Mesothelial cell of epicardium (in vitro differentiated cells): ENCODE measurements around the gene MLEC. TPM values are rescaled to one million over a fixed set of nuclear protein-coding genes. Genes with fewer than 3 reads are reported as not detected.

Experiments
- DNase-seq, 2 experiments: peaks; one replicate each; pipeline ENCODE4 v3.0.0; 2021; ENCODE audit warnings: low spot score in 2 of 2; ENCODE audit not compliant: unreplicated experiment in 2 of 2
- H3K27ac Mint-ChIP-seq: 2 replicates; pipeline ENCODE4 v1.8.0; 2021; ENCODE audit warnings: mixed read lengths
- H3K27me3 Mint-ChIP-seq: 2 replicates; pipeline ENCODE4 v1.8.0; 2021; ENCODE audit warnings: low read depth, mixed read lengths
- H3K36me3 Mint-ChIP-seq: 2 replicates; pipeline ENCODE4 v1.8.0; 2021; ENCODE audit warnings: mixed read lengths
- H3K4me1 Mint-ChIP-seq: 2 replicates; pipeline ENCODE4 v1.8.0; 2021; ENCODE audit warnings: mixed read lengths
- H3K4me3 Mint-ChIP-seq: 2 replicates; pipeline ENCODE4 v1.8.0; 2021; ENCODE audit warnings: mild to moderate bottlenecking, moderate library complexity, mixed read lengths
- H3K9me3 Mint-ChIP-seq: 2 replicates; pipeline ENCODE4 v1.8.0; 2021; ENCODE audit warnings: mixed read lengths
- CTCF ChIP-seq: fragments of 200-600 bp; sonication (generic); IDR thresholded peaks from one replicate; pipeline ENCODE4 v1.5.0; 2021; ENCODE audit warnings: antibody characterized with exemption; ENCODE audit not compliant: unreplicated experiment
- total RNA-seq: library from RNA; stranded (reverse); gene quantifications from 3 replicates; pipeline ENCODE4 v1.2.1, GENCODE V29; 2021

MLEC gene
- total RNA-seq = 174 to 192 TPM (median 190 TPM) in 3 replicates

- peak; percentile 97 to 99 for DNase-seq
- no peaks in the 10 kb centered on the region for H3K9me3 Mint-ChIP-seq
- TF ChIP-seq CTCF = no peak
- no peaks in the 10 kb centered on the region for H3K36me3 Mint-ChIP-seq
- H3K4me3 Mint-ChIP-seq = peak within 1 kb of the TSS; percentile 94
- no peaks in the 10 kb centered on the region for H3K27me3 Mint-ChIP-seq
- peak within 1 kb of the TSS; percentile 99 for H3K27ac Mint-ChIP-seq
- H3K4me1 Mint-ChIP-seq = peaks cover 39% of the 10 kb centered on the region
These were observed at the start of gene MLEC for GRCh38 chr12:120686690-120687577. MLEC (plus strand) TSS chr12:120687149; CDS start chr12:120687297, 148 bp downstream.

GRCh38 chr12:120639771-120640721, 46.9 kb upstream of the MLEC start, which contains the start of gene CABP1:
CABP1 (plus strand) TSS chr12:120640626; CDS start chr12:120640686, 60 bp downstream.
- no peak within 1 kb of the TSS for H3K27ac Mint-ChIP-seq
- H3K36me3 Mint-ChIP-seq = no peaks in the 10 kb centered on the region
- peak; percentile 41 for TF ChIP-seq CTCF
- no peaks in the 10 kb centered on the region for H3K9me3 Mint-ChIP-seq
- peak within 1 kb of the TSS; percentile 64 for H3K4me3 Mint-ChIP-seq
- peak; percentile 39 to 57 for DNase-seq
- H3K4me1 Mint-ChIP-seq = peaks cover 5% of the 10 kb centered on the region
- H3K27me3 Mint-ChIP-seq = peaks cover 75% of the 10 kb centered on the region

- Mint-ChIP-seq H3K27ac (no peak overlapping the region), H3K4me3 (peak overlapping the region; percentile 64), H3K4me1 (peaks cover 5% of the 10 kb centered on the region), H3K9me3 (no peaks in the 10 kb centered on the region), H3K27me3 (peaks cover 82% of the 10 kb centered on the region), H3K36me3 (no peaks in the 10 kb centered on the region)
- peak; percentile 37 to 80 for DNase-seq
- no peak for TF ChIP-seq CTCF
These were observed 45.8 kb upstream of the MLEC start for GRCh38 chr12:120640861-120641833.

- no peak for TF ChIP-seq CTCF
- Mint-ChIP-seq H3K27ac (no peak overlapping the region), H3K9me3 (no peaks in the 10 kb centered on the region), H3K36me3 (no peaks in the 10 kb centered on the region), H3K27me3 (peaks cover 84% of the 10 kb centered on the region), H3K4me1 (peaks cover 5% of the 10 kb centered on the region), H3K4me3 (peak overlapping the region; percentile 64)
- DNase-seq = no peak
These were observed 44.8 kb upstream of the MLEC start for GRCh38 chr12:120642121-120642520.
